Measurements from ENCODE around the gene SNX32. TPM values are rescaled to one million over a fixed set of nuclear protein-coding genes. Genes with fewer than 3 reads are reported as not detected.
A peak's percentile ranks its signal among the peaks of the same experiment; 100 is the strongest.

Gene SNX32
- total and polyA plus RNA-seq, 9 of the 15 experiments (the other 6 are each of a cell fraction or from before 2014, with no cell fraction given): 0.03 TPM; not detected in 7

GRCh38 chr11:65817835-65818680 lies 15.7 kb upstream of the SNX32 start (continued):
- TF ChIP-seq GABPA (tag; conservative IDR thresholded peaks at IDR 0.05; ENCODE audit: low read depth): peak; percentile 35; the same call in 1 of the 2 replicates
- no peak for TF ChIP-seq RFX5 (IDR thresholded peaks at IDR 0.05; ENCODE audit: low read depth, low read length)
- no peak for TF ChIP-seq NR4A1 (CRISPR knock-in tag; IDR thresholded peaks at IDR 0.05)
- TF ChIP-seq NR4A1 (tag; IDR thresholded peaks at IDR 0.05): no peak
- no peak for TF ChIP-seq MEF2D (tag; conservative IDR thresholded peaks at IDR 0.05; ENCODE audit: low read depth)
- no peak for TF ChIP-seq ZBTB17 (CRISPR knock-in tag; IDR thresholded peaks at IDR 0.05)
- TF ChIP-seq ZNF134 (CRISPR knock-in tag; conservative IDR thresholded peaks at IDR 0.05): no peak
- no peak for TF ChIP-seq ZNF444 (CRISPR knock-in tag; IDR thresholded peaks at IDR 0.05)
- TF ChIP-seq PYGO2 (tag; IDR thresholded peaks at IDR 0.05): no peak
- TF ChIP-seq GTF2F1 (IDR thresholded peaks at IDR 0.05; ENCODE audit: low read depth, low read length): no peak
- no peak for TF ChIP-seq NCOR1 (IDR thresholded peaks at IDR 0.05)
- no peak for TF ChIP-seq ZNF431 (CRISPR knock-in tag; IDR thresholded peaks at IDR 0.05)
- no peak for TF ChIP-seq HIVEP1 (CRISPR knock-in tag; IDR thresholded peaks at IDR 0.05)
- TF ChIP-seq, protein P1, sequence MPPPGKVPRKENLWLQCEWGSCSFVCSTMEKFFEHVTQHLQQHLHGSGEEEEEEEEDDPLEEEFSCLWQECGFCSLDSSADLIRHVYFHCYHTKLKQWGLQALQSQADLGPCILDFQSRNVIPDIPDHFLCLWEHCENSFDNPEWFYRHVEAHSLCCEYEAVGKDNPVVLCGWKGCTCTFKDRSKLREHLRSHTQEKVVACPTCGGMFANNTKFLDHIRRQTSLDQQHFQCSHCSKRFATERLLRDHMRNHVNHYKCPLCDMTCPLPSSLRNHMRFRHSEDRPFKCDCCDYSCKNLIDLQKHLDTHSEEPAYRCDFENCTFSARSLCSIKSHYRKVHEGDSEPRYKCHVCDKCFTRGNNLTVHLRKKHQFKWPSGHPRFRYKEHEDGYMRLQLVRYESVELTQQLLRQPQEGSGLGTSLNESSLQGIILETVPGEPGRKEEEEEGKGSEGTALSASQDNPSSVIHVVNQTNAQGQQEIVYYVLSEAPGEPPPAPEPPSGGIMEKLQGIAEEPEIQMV (tag; conservative IDR thresholded peaks at IDR 0.05; ENCODE audit: low read depth): no peak
- TF ChIP-seq TEAD4 (IDR thresholded peaks at IDR 0.05; ENCODE audit: low read length): no peak
- no peak for TF ChIP-seq TEAD4 (CRISPR knock-in tag; IDR thresholded peaks at IDR 0.05; ENCODE audit: borderline replicate concordance)
- no peak for TF ChIP-seq MTA2 (IDR thresholded peaks at IDR 0.05; ENCODE audit: low read depth)
- TF ChIP-seq, protein P2, sequence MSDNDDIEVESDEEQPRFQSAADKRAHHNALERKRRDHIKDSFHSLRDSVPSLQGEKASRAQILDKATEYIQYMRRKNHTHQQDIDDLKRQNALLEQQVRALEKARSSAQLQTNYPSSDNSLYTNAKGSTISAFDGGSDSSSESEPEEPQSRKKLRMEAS (CRISPR knock-in tag; IDR thresholded peaks at IDR 0.05): peak; percentile 32
- TF ChIP-seq TCF7 (IDR thresholded peaks at IDR 0.05; ENCODE audit: borderline replicate concordance): no peak
- TF ChIP-seq ZBTB43 (CRISPR knock-in tag; IDR thresholded peaks at IDR 0.05): peak; percentile 73; the same call in 1 of the 2 replicates
- TF ChIP-seq U2AF1 (optimal IDR thresholded peaks at IDR 0.05; ENCODE audit: low read depth, low read length): no peak
- no peak for TF ChIP-seq FOXP4 (CRISPR knock-in tag; IDR thresholded peaks at IDR 0.05; ENCODE audit: borderline replicate concordance)
- no peak for TF ChIP-seq ESRRB (CRISPR knock-in tag; IDR thresholded peaks at IDR 0.05; ENCODE audit: borderline replicate concordance)
- TF ChIP-seq SAP30 (IDR thresholded peaks at IDR 0.05; ENCODE audit: borderline replicate concordance, insufficient read depth, low read depth, low read length, poor library complexity, severe bottlenecking): peak; percentile 62
